Subcutaneous abdominal adipose tissue (tissue), 5 donors: ENCODE measurements around the gene PITX1.

ENCODE experiments used
- H3K27ac ChIP-seq: one replicate; pipeline ENCODE4 v1.7.0; 2013; ENCODE audit warnings: low read depth, mild to moderate bottlenecking, inconsistent platforms, low read length, moderate library complexity
- H3K27me3 ChIP-seq, 5 donors: one replicate each; pipeline ENCODE4 v1.7.0; 2013; ENCODE audit warnings: low read length in 5 of 5, inconsistent platforms in 1 of 5; ENCODE audit not compliant: control insufficient read depth in 5 of 5, insufficient read depth in 4 of 5
- H3K36me3 ChIP-seq, 5 donors: one replicate each; pipeline ENCODE4 v1.7.0; 2013; ENCODE audit warnings: low read length in 5 of 5; ENCODE audit not compliant: control insufficient read depth in 5 of 5, insufficient read depth in 5 of 5
- H3K4me1 ChIP-seq, 5 donors: one replicate each; pipeline ENCODE4 v1.7.0; 2013; ENCODE audit warnings: low read length in 5 of 5, mild to moderate bottlenecking in 3 of 5, moderate library complexity in 1 of 5; ENCODE audit not compliant: control insufficient read depth in 5 of 5, insufficient read depth in 5 of 5
- H3K4me3 ChIP-seq, 5 donors: one replicate each; pipeline ENCODE4 v1.7.0; 2013; ENCODE audit warnings: low read length in 5 of 5, low read depth in 1 of 5
- H3K9ac ChIP-seq, 5 donors: one replicate each; pipeline ENCODE4 v1.7.0; 2013; ENCODE audit warnings: low read length in 5 of 5, mild to moderate bottlenecking in 4 of 5, moderate library complexity in 3 of 5
- H3K9me3 ChIP-seq, 5 donors: one replicate each; pipeline ENCODE4 v1.7.0; 2013; ENCODE audit warnings: low read length in 5 of 5; ENCODE audit not compliant: control insufficient read depth in 5 of 5
- donor health status: healthy.
- donor health status: healthy.
- donor health status: healthy.
- donor health status: healthy.
- donor health status: healthy.

PITX1 gene

DNA sequence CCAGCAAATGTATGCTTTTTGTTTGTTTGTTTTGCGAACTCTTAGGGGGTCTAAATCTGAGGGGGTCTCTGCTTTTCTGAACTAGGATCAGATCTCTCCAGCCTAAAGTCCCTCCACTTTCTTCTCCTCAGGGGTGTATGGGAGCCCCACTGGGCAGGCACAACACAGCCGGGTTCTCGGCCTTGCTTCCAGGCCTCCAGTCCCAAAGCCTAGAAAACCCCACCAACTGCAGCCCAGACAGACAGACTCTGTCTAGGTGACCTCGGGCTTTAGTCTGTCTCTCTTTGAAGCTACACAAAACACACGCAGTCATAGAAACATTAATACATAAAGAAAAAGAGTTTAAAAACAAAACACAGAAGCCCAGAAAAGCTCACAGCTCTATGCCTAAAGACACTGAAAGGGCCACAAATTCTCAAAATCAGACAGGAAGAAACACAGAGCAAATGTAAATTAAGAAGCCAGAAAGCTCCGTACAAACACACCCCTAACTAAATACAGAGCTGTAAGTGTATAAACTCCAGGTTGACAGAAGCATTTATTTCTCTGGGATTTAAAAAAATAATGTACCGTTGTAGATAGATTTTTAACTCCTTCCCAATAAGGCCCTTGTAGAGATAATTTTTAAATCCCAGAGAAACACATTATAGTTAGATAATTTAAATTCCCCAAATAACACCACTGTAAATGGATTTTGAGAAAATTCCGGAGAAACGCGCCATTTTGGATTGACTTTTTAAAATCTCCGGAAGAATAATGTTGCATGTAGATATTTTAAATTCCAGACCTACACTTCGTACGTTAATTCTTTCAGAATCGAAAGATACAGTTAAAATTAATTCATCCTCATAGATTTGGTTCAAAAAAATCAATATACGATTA is 2.0 kb downstream of the PITX1 start:
- Histone ChIP-seq H3K27ac (no peak overlapping the region), H3K36me3 (no peaks in the 10 kb centered on the region), H3K4me1 (peaks cover 0 to 37% (median 33%) of the 10 kb centered on the region in 5 donors), H3K9me3 (peaks cover 0 to 5% (median 0%) of the 10 kb centered on the region in 5 donors), H3K4me3 (peak overlapping the region in 1 of 5 donors; percentile 63), H3K27me3 (peaks cover 31 to 78% (median 75%) of the 10 kb centered on the region in 5 donors), H3K9ac (no peak overlapping the region)

DNA sequence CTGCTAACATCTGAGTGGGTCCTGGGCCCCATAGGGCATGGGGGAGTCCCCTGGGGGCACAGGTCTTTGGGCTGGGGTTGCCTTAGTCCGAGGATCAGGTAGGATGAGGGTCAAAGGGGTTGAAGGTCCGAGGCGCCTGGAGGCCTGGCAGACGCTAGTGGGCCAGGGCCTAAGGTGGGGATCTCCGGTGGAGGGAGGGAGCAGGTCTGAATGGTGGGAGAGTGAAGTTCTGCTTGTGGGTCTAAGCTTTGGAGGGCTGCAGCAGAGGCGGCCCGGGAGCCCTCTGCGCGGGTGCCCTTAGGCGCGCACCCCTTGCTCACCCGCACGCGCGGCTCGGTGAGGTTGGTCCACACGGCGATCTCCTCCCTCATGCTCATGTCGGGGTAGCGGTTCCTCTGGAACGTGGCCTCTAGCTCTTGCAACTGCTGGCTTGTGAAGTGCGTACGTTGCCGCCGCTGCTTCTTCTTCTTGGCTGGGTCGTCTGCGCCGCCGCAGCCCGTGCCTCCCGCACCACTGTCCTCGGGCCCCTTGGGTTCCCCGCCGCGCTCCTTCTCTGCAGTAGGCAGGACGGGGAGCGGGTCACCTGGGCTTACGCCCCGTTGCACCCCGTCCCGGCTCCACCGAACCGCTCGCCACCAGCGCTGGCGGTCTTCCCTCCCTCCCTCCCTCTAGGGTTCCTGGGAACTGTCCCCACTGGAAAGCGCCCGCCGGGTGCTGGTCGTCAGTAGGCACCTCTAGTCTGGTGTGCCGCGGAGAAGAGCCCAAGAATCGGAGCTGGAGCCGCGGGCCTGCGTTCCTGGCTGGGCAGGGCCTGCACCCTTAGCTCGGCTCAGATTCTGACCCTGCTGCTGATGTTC is 2.8 kb downstream of the PITX1 start:
- Histone ChIP-seq H3K27me3 (peaks cover 29 to 78% (median 73%) of the 10 kb centered on the region in 5 donors), H3K9me3 (peaks cover 0 to 5% (median 0%) of the 10 kb centered on the region in 5 donors), H3K4me1 (peaks cover 0 to 37% (median 33%) of the 10 kb centered on the region in 5 donors), H3K9ac (no peak overlapping the region), H3K4me3 (peak overlapping the region; percentile 35 to 60 (median 56)), H3K27ac (no peak overlapping the region), H3K36me3 (no peaks in the 10 kb centered on the region)

DNA sequence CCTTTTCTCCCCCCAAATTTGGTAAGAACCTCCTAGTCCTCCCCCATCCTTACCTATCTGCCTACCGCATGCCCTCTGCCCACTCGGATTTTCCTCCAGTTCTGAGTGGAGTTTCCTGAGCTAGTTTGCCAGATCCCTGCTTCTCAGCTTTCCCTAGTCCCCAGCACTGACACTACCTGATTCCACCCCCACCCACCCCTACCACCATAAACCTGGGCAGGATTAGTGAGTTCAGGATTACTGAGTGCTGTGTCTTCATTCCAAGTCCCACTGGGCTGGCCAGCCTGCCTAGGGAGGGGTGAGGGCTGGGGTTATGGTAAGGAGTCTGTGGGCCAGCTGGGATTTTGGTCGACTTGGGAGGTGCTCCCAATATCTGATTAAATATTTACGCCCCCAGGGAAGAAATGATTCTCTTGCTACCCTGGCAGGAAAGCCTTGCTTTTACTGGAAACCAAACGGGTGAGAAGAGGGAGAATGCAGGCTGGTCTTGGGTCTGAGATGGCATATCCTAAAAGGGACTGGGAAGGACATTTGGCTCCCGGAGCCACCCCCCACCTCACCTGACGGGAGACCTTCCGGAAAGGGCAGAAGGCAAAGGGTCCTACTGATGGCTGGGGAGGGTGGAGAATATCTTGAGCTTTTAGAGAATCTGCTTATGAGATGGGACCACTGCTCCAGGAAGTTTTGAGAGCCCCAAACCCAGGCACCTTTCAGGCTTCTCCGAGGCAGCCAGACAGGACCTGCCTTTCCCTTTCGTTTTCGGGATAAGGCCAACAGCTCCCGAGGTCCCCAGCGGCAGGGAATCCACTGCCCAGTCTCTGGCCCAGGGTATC is 3.7 kb downstream of the PITX1 start:
- Histone ChIP-seq H3K36me3 (no peaks in the 10 kb centered on the region), H3K9ac (no peak overlapping the region), H3K4me3 (peak overlapping the region; percentile 35 to 60 (median 56)), H3K9me3 (peaks cover 0 to 5% (median 0%) of the 10 kb centered on the region in 5 donors), H3K4me1 (peaks cover 0 to 37% (median 33%) of the 10 kb centered on the region in 5 donors), H3K27ac (no peak overlapping the region), H3K27me3 (peaks cover 29 to 77% (median 72%) of the 10 kb centered on the region in 5 donors)

GRCh38 chr5:135029477-135030122 is 4.4 kb downstream of the PITX1 start:
- H3K27ac ChIP-seq, result no peak overlapping the region
- peaks cover 0 to 5% (median 0%) of the 10 kb centered on the region in 5 donors for H3K9me3 ChIP-seq
- H3K36me3 ChIP-seq, result no peaks in the 10 kb centered on the region
- peaks cover 0 to 34% (median 30%) of the 10 kb centered on the region in 5 donors for H3K4me1 ChIP-seq
- H3K9ac ChIP-seq, result no peak overlapping the region
- peaks cover 29 to 74% (median 65%) of the 10 kb centered on the region in 5 donors for H3K27me3 ChIP-seq
- no peak overlapping the region for H3K4me3 ChIP-seq

DNA sequence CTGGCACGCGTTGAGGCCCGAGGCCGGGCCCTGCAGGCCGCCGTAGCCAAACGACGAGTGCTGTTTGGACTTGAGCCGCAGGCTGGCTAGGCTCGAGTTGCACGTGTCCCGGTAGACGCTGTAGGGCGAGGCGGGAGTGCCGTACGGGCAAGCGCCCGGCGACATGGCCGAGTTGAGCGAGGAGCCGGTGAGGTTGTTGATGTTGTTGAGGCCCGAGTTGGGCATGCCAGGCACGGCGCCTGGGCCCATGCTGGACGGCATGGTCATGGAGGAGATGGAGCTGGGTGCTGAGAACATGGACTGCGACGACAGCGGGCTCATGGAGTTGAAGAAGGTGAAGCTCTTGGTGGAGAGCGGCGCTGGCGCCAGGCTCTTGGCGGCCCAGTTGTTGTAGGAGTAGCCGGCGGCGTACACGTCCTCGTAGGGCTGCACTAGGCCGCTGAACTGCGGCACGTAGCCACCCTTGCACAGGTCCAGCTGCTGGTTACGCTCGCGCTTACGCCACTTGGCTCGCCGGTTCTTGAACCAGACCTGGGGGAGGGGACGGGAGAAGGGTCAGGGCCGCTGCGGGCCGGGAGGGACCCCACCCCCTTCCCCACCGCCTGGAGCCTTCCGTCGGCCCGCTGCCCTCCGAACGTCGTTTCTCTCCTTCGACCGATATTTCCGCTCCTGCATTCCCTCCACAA is 5.1 kb downstream of the PITX1 start:
- Histone ChIP-seq H3K9ac (no peak overlapping the region), H3K4me1 (peaks cover 0 to 33% (median 27%) of the 10 kb centered on the region in 5 donors), H3K27me3 (peaks cover 29 to 71% (median 63%) of the 10 kb centered on the region in 5 donors), H3K4me3 (peak overlapping the region in 1 of 5 donors; percentile 17), H3K9me3 (peaks cover 0 to 5% (median 0%) of the 10 kb centered on the region in 5 donors), H3K27ac (no peak overlapping the region), H3K36me3 (no peaks in the 10 kb centered on the region)

DNA sequence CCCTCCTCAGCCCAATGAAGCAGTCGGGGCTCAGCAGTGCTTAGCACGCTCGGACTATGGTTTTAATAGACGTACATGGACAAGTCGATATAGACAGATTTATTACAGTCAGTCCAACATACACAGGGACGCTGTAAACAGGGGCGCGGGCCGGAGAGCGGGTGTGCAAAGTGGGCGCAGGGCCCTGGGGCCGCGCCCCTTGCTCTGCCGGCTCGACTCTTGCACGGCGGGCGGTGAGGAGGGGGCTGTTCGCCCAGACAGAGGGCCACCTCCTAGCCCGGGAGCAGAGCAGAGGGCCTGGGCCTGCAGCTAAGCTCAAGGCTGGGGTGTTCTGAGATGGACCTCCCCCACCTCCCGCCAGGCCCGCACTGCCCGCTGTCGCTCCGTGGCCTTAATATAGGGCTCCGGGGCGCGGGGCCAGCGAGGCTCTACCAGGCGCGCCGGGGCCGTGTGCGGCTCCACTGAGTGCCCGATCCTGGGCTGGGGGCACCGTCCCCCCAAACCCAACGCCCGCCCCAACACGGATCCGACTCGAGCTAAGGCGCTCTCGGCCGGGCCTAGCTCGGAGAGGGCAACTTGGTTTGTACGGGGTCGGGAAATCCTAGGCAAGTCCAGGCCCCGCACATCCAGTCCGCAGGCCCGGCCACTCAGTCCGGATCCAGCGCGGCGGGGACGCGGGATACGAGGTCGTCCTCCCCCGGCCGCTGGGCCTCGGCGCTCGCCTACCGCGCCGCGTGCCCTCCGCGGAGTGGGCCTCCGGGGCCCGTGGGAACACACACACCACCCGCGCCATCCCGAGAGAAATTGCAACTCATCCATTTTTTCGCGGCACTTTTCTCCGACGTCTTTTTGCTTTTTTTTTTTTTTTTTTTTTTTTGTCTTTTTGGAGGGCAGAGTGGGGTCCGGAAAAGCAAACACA is 6.1 kb downstream of the PITX1 start:
- Histone ChIP-seq H3K27ac (no peak overlapping the region), H3K9me3 (peaks cover 0 to 5% (median 0%) of the 10 kb centered on the region in 5 donors), H3K36me3 (no peaks in the 10 kb centered on the region), H3K27me3 (peaks cover 29 to 67% (median 59%) of the 10 kb centered on the region in 5 donors), H3K9ac (no peak overlapping the region), H3K4me1 (peaks cover 0 to 26% (median 20%) of the 10 kb centered on the region in 5 donors), H3K4me3 (no peak overlapping the region)

DNA sequence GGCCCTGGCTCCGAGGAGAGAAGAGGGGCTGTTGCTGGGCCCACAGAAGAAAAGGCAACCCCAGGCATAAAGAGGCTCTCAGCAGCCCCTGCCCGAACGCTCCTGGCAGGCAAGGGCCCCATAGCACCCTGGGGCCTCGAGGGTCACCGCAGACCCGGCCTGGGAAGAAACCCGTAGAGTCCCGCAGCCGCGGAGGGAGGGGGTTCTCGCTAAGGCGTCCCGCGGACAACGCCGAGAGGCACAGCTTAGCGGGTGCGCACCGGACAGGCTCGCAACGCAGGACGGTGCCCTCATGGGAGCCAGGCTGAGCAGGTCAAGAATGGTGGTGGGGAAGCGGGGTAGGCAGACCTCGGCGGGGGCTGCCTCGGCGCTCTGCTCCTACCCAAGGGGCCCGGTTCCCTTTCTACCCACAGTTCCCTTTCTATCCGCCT is 6.7 kb downstream of the PITX1 start:
- H3K4me3 ChIP-seq, result no peak overlapping the region
- H3K9me3 ChIP-seq, result peaks cover 0 to 5% (median 0%) of the 10 kb centered on the region in 5 donors
- H3K4me1 ChIP-seq, result peaks cover 0 to 21% (median 15%) of the 10 kb centered on the region in 5 donors
- no peaks in the 10 kb centered on the region for H3K36me3 ChIP-seq
- H3K9ac ChIP-seq, result no peak overlapping the region
- no peak overlapping the region for H3K27ac ChIP-seq
- peaks cover 29 to 64% (median 59%) of the 10 kb centered on the region in 5 donors for H3K27me3 ChIP-seq

DNA sequence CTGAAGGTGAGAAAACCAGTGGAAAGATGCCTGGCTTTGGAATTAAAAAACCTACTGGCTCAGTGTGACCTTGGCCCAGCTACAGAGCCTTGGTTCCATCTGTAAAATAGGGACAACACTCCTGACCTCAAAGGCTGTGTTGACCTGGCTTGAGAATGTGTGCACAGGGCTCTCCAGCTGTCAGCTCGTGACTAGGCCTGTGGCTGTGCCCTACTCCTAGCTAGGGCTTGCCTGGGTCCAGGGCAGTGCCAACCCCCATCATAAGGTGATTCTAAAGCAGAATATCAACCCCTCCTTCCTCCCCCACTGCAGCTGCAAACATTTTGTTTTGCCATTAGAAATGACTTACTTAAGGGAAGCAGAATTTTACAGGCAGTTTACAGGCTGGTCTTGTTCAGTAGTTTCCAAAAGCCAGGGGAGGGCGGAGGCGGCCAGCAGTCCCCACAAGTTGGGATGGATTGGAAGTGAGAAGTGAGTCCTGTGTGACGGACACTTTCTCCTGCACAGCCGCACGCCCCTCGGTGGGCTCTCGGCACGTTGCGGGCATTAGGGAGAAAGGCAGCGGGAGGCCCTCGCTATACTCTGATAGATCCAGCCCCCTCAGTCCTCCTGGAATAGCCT is 7.3 kb downstream of the PITX1 start:
- no peak overlapping the region for H3K27ac ChIP-seq
- H3K4me1 ChIP-seq, result peaks cover 0 to 21% (median 15%) of the 10 kb centered on the region in 5 donors
- H3K4me3 ChIP-seq, result no peak overlapping the region
- no peak overlapping the region for H3K9ac ChIP-seq
- no peaks in the 10 kb centered on the region for H3K36me3 ChIP-seq
- peaks cover 24 to 58% (median 55%) of the 10 kb centered on the region in 5 donors for H3K27me3 ChIP-seq
- H3K9me3 ChIP-seq, result peaks cover 0 to 5% (median 0%) of the 10 kb centered on the region in 5 donors
